ENCODE data around the gene BLOC1S2. TPM values are rescaled to one million over a fixed set of nuclear protein-coding genes. Genes with fewer than 3 reads are reported as not detected.
A peak's percentile ranks its signal among the peaks of the same experiment; 100 is the strongest.
"Not testable (repeated sequence)": the region's sequence is repeated elsewhere in the genome, so short reads cannot be mapped to it uniquely, and the experiment has no call there.

The BLOC1S2 gene
- polyA plus RNA-seq, 3 donors from 2014 or later: 67.3 to 79.8 (median 79.8) TPM

DNA sequence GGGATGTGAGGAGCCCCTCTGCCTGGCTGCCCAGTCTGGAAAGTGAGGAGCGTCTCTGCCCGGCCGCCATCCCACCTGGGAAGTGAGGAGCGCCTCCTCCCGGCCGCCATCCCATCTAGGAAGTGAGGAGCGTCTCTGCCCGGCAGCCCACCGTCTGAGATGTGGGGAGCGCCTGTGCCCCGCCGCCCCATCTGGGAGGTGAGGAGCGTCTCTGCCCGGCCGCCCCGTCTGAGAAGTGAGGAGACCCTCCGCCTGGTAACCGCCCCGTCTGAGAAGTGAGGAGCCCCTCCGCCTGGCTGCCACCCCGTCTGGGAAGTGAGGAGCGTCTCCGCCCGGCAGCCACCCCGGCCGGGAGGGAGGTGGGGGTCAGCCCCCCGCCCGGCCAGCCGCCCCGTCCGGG lies 9.5 kb downstream of the BLOC1S2 start:
- not testable (repeated sequence) for H3K27ac Mint-ChIP-seq; H3K9me3 Mint-ChIP-seq; H3K4me3 Mint-ChIP-seq; DNase-seq; H3K27me3 Mint-ChIP-seq (ENCODE audit: low read depth in 3 of 3)
- Mint-ChIP-seq H3K4me1 (peaks cover 2 to 11% of the 10 kb centered on the region in 2 donors), H3K36me3 (peaks cover 10 to 18% (median 12%) of the 10 kb centered on the region in 3 donors)

DNA sequence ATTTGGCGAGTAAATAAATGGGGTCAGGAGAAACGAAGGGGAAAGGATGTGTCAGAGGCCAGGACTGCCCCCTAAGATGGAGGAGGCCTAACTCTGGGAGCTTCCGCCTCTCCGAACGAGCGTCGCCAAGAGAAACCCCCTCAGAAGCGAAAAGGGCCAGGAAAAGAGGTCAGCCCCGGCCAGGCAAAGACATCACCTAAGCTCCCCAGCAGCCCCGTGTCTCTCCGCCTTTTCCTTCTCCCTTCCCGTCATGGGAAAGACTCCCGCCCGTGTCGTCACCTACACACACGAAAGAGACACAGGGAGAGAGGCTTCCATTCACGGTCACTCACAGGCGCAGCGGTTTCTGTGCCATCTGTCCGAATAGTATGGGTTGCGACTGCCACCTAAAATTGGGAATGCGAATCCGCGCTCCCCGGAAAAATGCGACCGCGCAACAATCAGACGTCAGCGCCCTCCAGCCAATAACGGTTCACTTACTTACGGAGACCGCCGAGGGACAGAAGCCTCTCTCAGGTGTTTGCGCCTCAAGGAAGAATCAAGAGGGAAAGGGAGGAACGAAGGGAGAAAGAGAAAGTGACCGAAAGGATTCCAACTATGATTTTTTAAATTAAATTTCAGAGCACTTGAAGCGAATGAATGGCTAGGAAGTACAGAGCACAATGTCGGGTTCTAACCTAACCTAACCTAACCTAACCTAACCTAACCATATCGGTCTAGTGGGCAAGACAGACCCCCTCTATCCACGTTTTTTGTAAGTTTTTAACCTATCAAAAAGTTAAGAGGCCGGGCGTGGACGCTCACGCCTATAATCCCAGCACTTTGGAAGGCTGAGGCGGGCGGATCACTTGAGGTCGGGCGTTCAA lies 19.0 kb downstream of the BLOC1S2 start, which contains the start of gene CWF19L1:
TSS of gene CWF19L1 (minus strand) at position 400 of the 866 bp plus-strand sequence. CDS start at position 355, 45 bp downstream.
- Mint-ChIP-seq H3K36me3 (peaks cover 0 to 3% (median 2%) of the 10 kb centered on the region in 3 donors), H3K4me1 (peaks cover 31% of the 10 kb centered on the region in 2 donors), H3K27ac (peak within 1 kb of the TSS; percentile 96 to 99 (median 98)), H3K9me3 (no peaks in the 10 kb centered on the region), H3K27me3 (ENCODE audit: low read depth in 3 of 3) (peaks cover 2 to 9% (median 6%) of the 10 kb centered on the region in 3 donors), H3K4me3 (peak within 1 kb of the TSS; percentile 99 to 100 (median 100))
- DNase-seq: peak; percentile 67 to 72 (median 70)

DNA sequence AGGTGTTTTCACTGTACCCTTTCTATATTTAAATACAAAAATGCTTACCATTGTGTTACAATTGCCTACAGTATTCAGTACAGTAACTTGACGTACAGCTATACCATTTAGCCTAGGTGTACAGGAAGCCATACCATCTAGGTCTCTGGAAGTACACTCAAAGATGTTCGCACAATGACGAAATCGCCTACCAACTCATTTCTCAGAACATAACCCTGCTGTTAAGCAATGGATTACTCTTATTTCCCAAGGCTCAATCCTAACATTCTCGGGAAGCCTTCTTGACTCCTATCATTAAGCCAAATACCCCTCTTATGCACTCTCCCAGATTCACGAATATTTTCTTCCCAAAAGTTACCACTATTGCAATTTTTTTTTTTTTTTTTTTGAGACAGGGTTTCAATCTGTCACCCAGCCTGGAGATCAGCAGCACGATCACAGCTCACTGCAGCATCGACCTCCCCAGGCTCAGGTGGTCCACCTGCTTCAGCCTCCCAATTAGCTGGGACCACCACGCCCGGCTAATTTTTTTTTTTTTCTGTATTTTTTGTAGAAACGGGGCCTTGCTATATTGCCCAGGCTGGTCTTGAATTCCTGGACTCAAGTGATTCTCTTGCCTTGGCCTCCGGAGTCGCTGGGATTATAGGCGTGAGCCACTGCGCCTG lies 20.5 kb downstream of the BLOC1S2 start:
- H3K27ac Mint-ChIP-seq: peak overlapping the region in 4 of 6 donors; percentile 3 to 69 (median 56)

DNA sequence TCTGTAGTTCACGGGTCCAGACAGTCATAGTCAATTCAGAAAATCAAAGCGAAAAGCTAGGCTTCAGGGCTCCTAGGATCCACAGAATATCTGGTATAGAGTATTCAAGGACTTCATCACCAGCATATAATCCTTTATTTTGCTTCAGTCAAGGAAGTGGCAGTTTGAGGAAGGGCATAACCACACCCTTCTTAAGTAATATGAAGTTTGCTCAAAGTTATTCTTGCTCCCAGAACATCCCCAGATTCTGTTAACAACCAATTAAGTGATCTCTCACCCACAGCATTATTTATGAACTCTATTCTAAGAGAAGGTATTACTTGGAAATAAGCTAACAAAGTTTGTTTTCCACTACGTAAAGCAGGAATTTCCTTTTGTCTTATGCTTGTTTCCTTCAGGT lies 32.3 kb downstream of the BLOC1S2 start:
- DNase-seq: no peak
- Mint-ChIP-seq H3K9me3 (no peaks in the 10 kb centered on the region), H3K4me3 (no peak overlapping the region), H3K4me1 (peaks cover 2 to 6% of the 10 kb centered on the region in 2 donors), H3K27me3 (ENCODE audit: low read depth in 3 of 3) (no peaks in the 10 kb centered on the region), H3K36me3 (peaks cover 18 to 53% (median 44%) of the 10 kb centered on the region in 3 donors), H3K27ac (no peak overlapping the region)

More for the DNA sequence above, 20.5 kb downstream of the BLOC1S2 start:
- peaks cover 2 to 9% (median 6%) of the 10 kb centered on the region in 3 donors for H3K27me3 Mint-ChIP-seq (ENCODE audit: low read depth in 3 of 3)
- H3K9me3 Mint-ChIP-seq: no peaks in the 10 kb centered on the region
- peaks cover 39 to 44% of the 10 kb centered on the region in 2 donors for H3K4me1 Mint-ChIP-seq
- peaks cover 3 to 6% (median 4%) of the 10 kb centered on the region in 3 donors for H3K36me3 Mint-ChIP-seq
- no peak for DNase-seq
- peak overlapping the region; percentile 99 to 100 (median 100) for H3K4me3 Mint-ChIP-seq

GRCh38 chr10:100253041-100253440 lies 33.4 kb downstream of the BLOC1S2 start:
- Mint-ChIP-seq H3K9me3 (no peaks in the 10 kb centered on the region), H3K27ac (no peak overlapping the region), H3K36me3 (peaks cover 19 to 56% (median 44%) of the 10 kb centered on the region in 3 donors), H3K4me1 (no peaks in the 10 kb centered on the region), H3K27me3 (ENCODE audit: low read depth in 3 of 3) (no peaks in the 10 kb centered on the region), H3K4me3 (no peak overlapping the region)
- DNase-seq: no peak

GRCh38 chr10:100248820-100249219 lies 37.7 kb downstream of the BLOC1S2 start:
- H3K27me3 Mint-ChIP-seq (ENCODE audit: low read depth in 3 of 3): no peaks in the 10 kb centered on the region
- no peak overlapping the region for H3K4me3 Mint-ChIP-seq
- DNase-seq: no peak
- no peaks in the 10 kb centered on the region for H3K4me1 Mint-ChIP-seq
- peaks cover 18 to 49% (median 26%) of the 10 kb centered on the region in 3 donors for H3K36me3 Mint-ChIP-seq
- no peaks in the 10 kb centered on the region for H3K9me3 Mint-ChIP-seq
- no peak overlapping the region for H3K27ac Mint-ChIP-seq

- Mint-ChIP-seq H3K4me1 (peaks cover under 1 to 1% of the 10 kb centered on the region in 2 donors), H3K27ac (peak overlapping the region in 1 of 6 donors; percentile 71), H3K36me3 (peaks cover 9 to 55% (median 22%) of the 10 kb centered on the region in 3 donors), H3K4me3 (no peak overlapping the region), H3K9me3 (no peaks in the 10 kb centered on the region), H3K27me3 (ENCODE audit: low read depth in 3 of 3) (no peaks in the 10 kb centered on the region)
- no peak for DNase-seq
Measured at GRCh38 chr10:100245484-100246220, 40.8 kb downstream of the BLOC1S2 start.

- no peak overlapping the region for H3K27ac Mint-ChIP-seq
- no peaks in the 10 kb centered on the region for H3K27me3 Mint-ChIP-seq (ENCODE audit: low read depth in 3 of 3)
- no peak overlapping the region for H3K4me3 Mint-ChIP-seq
- H3K36me3 Mint-ChIP-seq: peaks cover 3 to 51% (median 22%) of the 10 kb centered on the region in 3 donors
- peaks cover 3 to 10% of the 10 kb centered on the region in 2 donors for H3K4me1 Mint-ChIP-seq
- no peaks in the 10 kb centered on the region for H3K9me3 Mint-ChIP-seq
- no peak for DNase-seq
Measured at GRCh38 chr10:100239851-100240250, 46.6 kb downstream of the BLOC1S2 start.

GRCh38 chr10:100238429-100238828 lies 48.1 kb downstream of the BLOC1S2 start:
- Mint-ChIP-seq H3K27me3 (ENCODE audit: low read depth in 3 of 3) (no peaks in the 10 kb centered on the region), H3K36me3 (peaks cover 4 to 57% (median 21%) of the 10 kb centered on the region in 3 donors), H3K9me3 (no peaks in the 10 kb centered on the region), H3K4me1 (peaks cover 3 to 10% of the 10 kb centered on the region in 2 donors), H3K27ac (no peak overlapping the region), H3K4me3 (no peak overlapping the region)
- DNase-seq: no peak

DNA sequence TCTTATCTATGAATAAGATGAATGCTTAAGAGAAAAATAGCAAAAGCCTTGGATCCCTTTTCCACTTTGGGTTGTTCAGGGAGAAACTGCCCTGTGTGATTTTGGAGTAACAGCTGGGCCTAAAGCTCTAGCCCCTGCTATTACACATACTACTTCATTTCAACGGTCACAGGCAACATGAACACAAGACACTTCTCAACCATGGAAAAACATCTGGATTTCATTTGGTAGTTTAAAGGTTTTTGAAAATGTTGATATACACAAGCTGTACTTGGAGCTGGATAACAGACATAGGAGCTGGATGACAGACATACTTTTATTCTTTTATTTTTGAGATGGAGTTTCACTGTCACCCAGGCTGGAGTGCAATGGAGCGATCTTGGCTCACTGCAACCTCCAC lies 54.4 kb downstream of the BLOC1S2 start:
- H3K9me3 Mint-ChIP-seq: no peaks in the 10 kb centered on the region
- no peak overlapping the region for H3K4me3 Mint-ChIP-seq
- peak overlapping the region in 3 of 6 donors; percentile 4 to 53 (median 50) for H3K27ac Mint-ChIP-seq
- H3K36me3 Mint-ChIP-seq: peaks cover 8 to 30% (median 13%) of the 10 kb centered on the region in 3 donors
- peaks cover 29 to 34% of the 10 kb centered on the region in 2 donors for H3K4me1 Mint-ChIP-seq
- H3K27me3 Mint-ChIP-seq (ENCODE audit: low read depth in 3 of 3): peaks cover 5 to 18% (median 15%) of the 10 kb centered on the region in 3 donors
- DNase-seq: no peak

- H3K4me3 Mint-ChIP-seq: peak overlapping the region; percentile 89 to 96 (median 92)
- H3K27me3 Mint-ChIP-seq (ENCODE audit: low read depth in 3 of 3): peaks cover 5 to 18% (median 15%) of the 10 kb centered on the region in 3 donors
- H3K9me3 Mint-ChIP-seq: no peaks in the 10 kb centered on the region
- H3K4me1 Mint-ChIP-seq: peaks cover 31 to 45% of the 10 kb centered on the region in 2 donors
- H3K27ac Mint-ChIP-seq: peak overlapping the region; percentile 78 to 96 (median 88)
- no peak for DNase-seq
- peaks cover 8 to 26% (median 12%) of the 10 kb centered on the region in 3 donors for H3K36me3 Mint-ChIP-seq
Measured at GRCh38 chr10:100229819-100230422, 56.6 kb downstream of the BLOC1S2 start.

DNA sequence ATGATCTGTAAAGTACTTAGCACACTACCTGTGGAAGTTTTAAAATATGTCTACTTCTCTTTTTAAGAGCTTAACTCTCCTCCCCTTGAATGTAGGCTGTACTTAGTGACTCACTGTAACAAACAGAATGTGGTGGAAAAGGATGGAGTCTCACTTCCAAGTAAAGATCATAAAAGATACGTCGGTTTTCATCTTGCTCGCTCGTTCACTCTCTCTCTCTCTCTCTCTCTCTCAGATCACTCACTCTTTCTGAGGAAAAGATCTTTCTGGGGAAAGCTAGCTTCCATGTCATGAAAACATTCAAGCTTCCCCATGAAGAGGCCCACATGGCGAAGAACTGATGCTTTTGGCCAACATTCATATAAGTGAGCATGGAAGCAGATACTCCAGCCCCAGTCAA lies 62.6 kb downstream of the BLOC1S2 start:
- Mint-ChIP-seq H3K27ac (peak overlapping the region in 1 of 6 donors; percentile 11), H3K27me3 (ENCODE audit: low read depth in 3 of 3) (peaks cover 3 to 5% (median 4%) of the 10 kb centered on the region in 3 donors), H3K36me3 (peaks cover 20 to 33% (median 28%) of the 10 kb centered on the region in 3 donors), H3K9me3 (no peaks in the 10 kb centered on the region), H3K4me3 (no peak overlapping the region), H3K4me1 (peaks cover 16 to 28% of the 10 kb centered on the region in 2 donors)
- DNase-seq: no peak

Data from immature natural killer cell (primary cell).